Stimulated activated CD8-positive, alpha-beta memory T cell treated with anti-CD3 and anti-CD28 coated beads, Interleukin-7, amount 100 ng/mL, for 1 hour (primary cell): ENCODE measurements around the gene RCL1.

Experiments
- DNase-seq, 2 donors: peaks; one replicate each; pipeline ENCODE4 v3.0.0-alpha.2; 2020; ENCODE audit warnings: low read depth in 2 of 2

The RCL1 gene

GRCh38 chr9:4811824-4812223, 19.1 kb downstream of the RCL1 start:
- no peak for DNase-seq

GRCh38 chr9:4812858-4813257, 20.1 kb downstream of the RCL1 start:
- DNase-seq = no peak

GRCh38 chr9:4814913-4815312, 22.2 kb downstream of the RCL1 start:
- DNase-seq = no peak

- DNase-seq = no peak
Observed at GRCh38 chr9:4815381-4815956, 22.7 kb downstream of the RCL1 start.

- no peak for DNase-seq
Observed at GRCh38 chr9:4820168-4820567, 27.4 kb downstream of the RCL1 start.

- no peak for DNase-seq
Observed at GRCh38 chr9:4821133-4821532, 28.4 kb downstream of the RCL1 start.

GRCh38 chr9:4822057-4822456, 29.3 kb downstream of the RCL1 start:
- no peak for DNase-seq

- DNase-seq = no peak
Observed at GRCh38 chr9:4826417-4827166, 33.8 kb downstream of the RCL1 start.

GRCh38 chr9:4827224-4827623, 34.5 kb downstream of the RCL1 start:
- DNase-seq = no peak

- no peak for DNase-seq
Observed at GRCh38 chr9:4828761-4829160, 36.0 kb downstream of the RCL1 start.

- DNase-seq = no peak
Observed at GRCh38 chr9:4829969-4830368, 37.2 kb downstream of the RCL1 start.

- DNase-seq = no peak
Observed at GRCh38 chr9:4830699-4831098, 38.0 kb downstream of the RCL1 start.

GRCh38 chr9:4831119-4831518, 38.4 kb downstream of the RCL1 start:
- DNase-seq = no peak

- no peak for DNase-seq
Observed at GRCh38 chr9:4831944-4832343, 39.2 kb downstream of the RCL1 start.

- DNase-seq = no peak
Observed at GRCh38 chr9:4832786-4833579, 40.2 kb downstream of the RCL1 start.

GRCh38 chr9:4833781-4834560, 41.2 kb downstream of the RCL1 start:
- no peak for DNase-seq

- DNase-seq = no peak
Observed at GRCh38 chr9:4836676-4837075, 43.9 kb downstream of the RCL1 start.

GRCh38 chr9:4837261-4838188, 44.8 kb downstream of the RCL1 start:
- no peak for DNase-seq

GRCh38 chr9:4838189-4838546, 45.4 kb downstream of the RCL1 start:
- no peak for DNase-seq

- no peak for DNase-seq
Observed at GRCh38 chr9:4839470-4839912, 46.7 kb downstream of the RCL1 start.

GRCh38 chr9:4840018-4840417, 47.3 kb downstream of the RCL1 start:
- no peak for DNase-seq
